ENCODE measurements around the gene APBA1. TPM values are rescaled to one million over a fixed set of nuclear protein-coding genes. Genes with fewer than 3 reads are reported as not detected.

APBA1 gene
- total RNA-seq, 1 experiment from 2014 or later = 0.34 TPM

GRCh38 chr9:69594180-69594579 lies 78.0 kb downstream of the APBA1 start:
- no peaks in the 10 kb centered on the region for H3K36me3 ChIP-seq (ENCODE audit: control insufficient read depth, insufficient read depth, low read length)
- no peak overlapping the region for H3K27ac Mint-ChIP-seq (ENCODE audit: unreplicated experiment)
- H3K36me3 Mint-ChIP-seq (ENCODE audit: insufficient read depth, unreplicated experiment) = no peaks in the 10 kb centered on the region
- no peaks in the 10 kb centered on the region for H3K4me1 Mint-ChIP-seq (ENCODE audit: low read depth, unreplicated experiment)
- H3K9me3 Mint-ChIP-seq (ENCODE audit: unreplicated experiment) = no peaks in the 10 kb centered on the region
- no TSS peak for BruUV-seq (replicated peaks)
- ChIA-PET POLR2A (no interaction called here), CTCF (no interaction called here)
- DNase-seq = peak; percentile 5 to 25
- H3K27me3 Mint-ChIP-seq (ENCODE audit: insufficient read depth, unreplicated experiment) = no peaks in the 10 kb centered on the region
- intact Hi-C loops (cut with micrococcal nuclease; ENCODE audit: unreplicated experiment) = no loop called here
- H3K4me1 ChIP-seq = no peaks in the 10 kb centered on the region
- no peaks in the 10 kb centered on the region for H3K27me3 ChIP-seq (replicated peaks; ENCODE audit: control insufficient read depth, insufficient read depth, low read length)
- TF ChIP-seq, protein P1, sequence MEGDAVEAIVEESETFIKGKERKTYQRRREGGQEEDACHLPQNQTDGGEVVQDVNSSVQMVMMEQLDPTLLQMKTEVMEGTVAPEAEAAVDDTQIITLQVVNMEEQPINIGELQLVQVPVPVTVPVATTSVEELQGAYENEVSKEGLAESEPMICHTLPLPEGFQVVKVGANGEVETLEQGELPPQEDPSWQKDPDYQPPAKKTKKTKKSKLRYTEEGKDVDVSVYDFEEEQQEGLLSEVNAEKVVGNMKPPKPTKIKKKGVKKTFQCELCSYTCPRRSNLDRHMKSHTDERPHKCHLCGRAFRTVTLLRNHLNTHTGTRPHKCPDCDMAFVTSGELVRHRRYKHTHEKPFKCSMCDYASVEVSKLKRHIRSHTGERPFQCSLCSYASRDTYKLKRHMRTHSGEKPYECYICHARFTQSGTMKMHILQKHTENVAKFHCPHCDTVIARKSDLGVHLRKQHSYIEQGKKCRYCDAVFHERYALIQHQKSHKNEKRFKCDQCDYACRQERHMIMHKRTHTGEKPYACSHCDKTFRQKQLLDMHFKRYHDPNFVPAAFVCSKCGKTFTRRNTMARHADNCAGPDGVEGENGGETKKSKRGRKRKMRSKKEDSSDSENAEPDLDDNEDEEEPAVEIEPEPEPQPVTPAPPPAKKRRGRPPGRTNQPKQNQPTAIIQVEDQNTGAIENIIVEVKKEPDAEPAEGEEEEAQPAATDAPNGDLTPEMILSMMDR (IDR thresholded peaks at IDR 0.05; ENCODE audit: insufficient read depth in 1 of 2, low read depth in 1 of 2, low read length in 1 of 2, severe bottlenecking in 1 of 2, unreplicated experiment in 1 of 2) = no peak
- H3K9me3 ChIP-seq = no peaks in the 10 kb centered on the region
- no peak overlapping the region for H3K4me3 ChIP-seq (ENCODE audit: low read depth, low read length)
- H3K4me3 Mint-ChIP-seq (ENCODE audit: unreplicated experiment) = no peak overlapping the region

DNA sequence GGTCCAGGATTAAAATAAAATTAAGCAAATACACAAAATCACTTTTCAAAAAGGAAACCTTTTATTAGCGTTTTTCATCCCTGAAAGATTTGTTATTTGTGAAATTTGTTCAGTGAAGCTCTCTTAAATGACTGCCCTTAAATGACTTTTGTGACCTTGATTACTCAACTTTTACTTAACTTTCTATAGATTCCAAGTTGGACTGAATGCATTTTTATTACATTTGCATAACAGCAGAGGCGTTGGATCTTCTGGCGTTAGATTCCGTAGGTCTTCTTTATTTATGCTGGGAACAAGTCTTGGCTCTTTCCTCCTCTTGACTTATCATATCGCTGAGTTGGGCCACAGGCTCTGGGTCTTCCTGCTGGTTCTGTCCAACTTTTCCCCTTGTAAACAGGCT lies 78.4 kb downstream of the APBA1 start:
- Histone ChIP-seq H3K4me1 (no peaks in the 10 kb centered on the region), H3K4me3 (ENCODE audit: low read depth, low read length) (no peak overlapping the region), H3K9me3 (no peaks in the 10 kb centered on the region), H3K36me3 (ENCODE audit: control insufficient read depth, insufficient read depth, low read length) (no peaks in the 10 kb centered on the region), H3K27me3 (replicated peaks; ENCODE audit: control insufficient read depth, insufficient read depth, low read length) (no peaks in the 10 kb centered on the region)
- H3K27me3 Mint-ChIP-seq (ENCODE audit: insufficient read depth, unreplicated experiment) = no peaks in the 10 kb centered on the region
- ChIA-PET CTCF (no interaction called here), POLR2A (no interaction called here)
- DNase-seq = no peak
- H3K9me3 Mint-ChIP-seq (ENCODE audit: unreplicated experiment) = no peaks in the 10 kb centered on the region
- BruUV-seq (replicated peaks) = no TSS peak
- H3K4me3 Mint-ChIP-seq (ENCODE audit: unreplicated experiment) = no peak overlapping the region
- TF ChIP-seq, protein P1 (IDR thresholded peaks at IDR 0.05; ENCODE audit: insufficient read depth in 1 of 2, low read depth in 1 of 2, low read length in 1 of 2, severe bottlenecking in 1 of 2, unreplicated experiment in 1 of 2) = no peak
- H3K4me1 Mint-ChIP-seq (ENCODE audit: low read depth, unreplicated experiment) = no peaks in the 10 kb centered on the region
- no peak overlapping the region for H3K27ac Mint-ChIP-seq (ENCODE audit: unreplicated experiment)
- no peaks in the 10 kb centered on the region for H3K36me3 Mint-ChIP-seq (ENCODE audit: insufficient read depth, unreplicated experiment)
- intact Hi-C loops (cut with micrococcal nuclease; ENCODE audit: unreplicated experiment) = no loop called here

- CTCF ChIA-PET = no interaction called here
- Histone ChIP-seq H3K9me3 (no peaks in the 10 kb centered on the region), H3K27me3 (replicated peaks; ENCODE audit: control insufficient read depth, insufficient read depth, low read length) (no peaks in the 10 kb centered on the region), H3K4me1 (no peaks in the 10 kb centered on the region), H3K4me3 (ENCODE audit: low read depth, low read length) (no peak overlapping the region), H3K36me3 (ENCODE audit: control insufficient read depth, insufficient read depth, low read length) (no peaks in the 10 kb centered on the region)
- DNase-seq = no peak
- Mint-ChIP-seq H3K4me1 (ENCODE audit: low read depth, unreplicated experiment) (no peaks in the 10 kb centered on the region), H3K27me3 (ENCODE audit: insufficient read depth, unreplicated experiment) (no peaks in the 10 kb centered on the region), H3K9me3 (ENCODE audit: unreplicated experiment) (no peaks in the 10 kb centered on the region), H3K4me3 (ENCODE audit: unreplicated experiment) (no peak overlapping the region), H3K36me3 (ENCODE audit: insufficient read depth, unreplicated experiment) (no peaks in the 10 kb centered on the region), H3K27ac (ENCODE audit: unreplicated experiment) (no peak overlapping the region)
- POLR2A ChIA-PET = no interaction called here
- TF ChIP-seq, protein P1 (IDR thresholded peaks at IDR 0.05; ENCODE audit: insufficient read depth in 1 of 2, low read depth in 1 of 2, low read length in 1 of 2, severe bottlenecking in 1 of 2, unreplicated experiment in 1 of 2) = no peak
- BruUV-seq (replicated peaks) = no TSS peak
- intact Hi-C loops (cut with micrococcal nuclease; ENCODE audit: unreplicated experiment) = no loop called here
These were observed 78.9 kb downstream of the APBA1 start for GRCh38 chr9:69593301-69593700.
